GM21515 (cell line): ENCODE results near the gene RNLS.
A peak's percentile ranks its signal among the peaks of the same experiment; 100 is the strongest.
"Not testable (repeated sequence)": the region's sequence is repeated elsewhere in the genome, so short reads cannot be mapped to it uniquely, and the experiment has no call there.

Experiments used
- ATAC-seq: cut with Tn5 transposase; IDR thresholded peaks from one replicate; pipeline ENCODE4 v1.9.1; 2021; ENCODE audit not compliant: unreplicated experiment

Gene RNLS

DNA sequence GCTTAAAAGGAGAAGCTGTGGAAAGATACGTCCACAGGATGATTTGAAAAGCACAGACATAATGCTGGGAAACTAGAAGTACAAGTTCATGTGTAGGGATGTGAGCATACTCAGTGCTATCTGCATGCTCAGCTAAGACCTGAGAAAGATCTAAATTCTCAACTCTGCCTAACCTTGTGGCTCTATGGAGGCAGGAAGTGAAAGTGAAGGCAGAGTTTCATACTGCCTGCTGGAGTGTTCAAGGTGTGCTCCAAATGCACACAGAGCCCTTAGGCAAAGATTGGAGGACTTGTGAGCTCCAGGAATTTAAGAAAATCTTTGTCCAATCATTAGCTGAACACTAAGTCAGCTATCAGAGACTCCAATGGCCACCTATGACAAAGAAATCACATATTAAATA lies 190.9 kb downstream of the RNLS start:
- ATAC-seq = peak; percentile 83

DNA sequence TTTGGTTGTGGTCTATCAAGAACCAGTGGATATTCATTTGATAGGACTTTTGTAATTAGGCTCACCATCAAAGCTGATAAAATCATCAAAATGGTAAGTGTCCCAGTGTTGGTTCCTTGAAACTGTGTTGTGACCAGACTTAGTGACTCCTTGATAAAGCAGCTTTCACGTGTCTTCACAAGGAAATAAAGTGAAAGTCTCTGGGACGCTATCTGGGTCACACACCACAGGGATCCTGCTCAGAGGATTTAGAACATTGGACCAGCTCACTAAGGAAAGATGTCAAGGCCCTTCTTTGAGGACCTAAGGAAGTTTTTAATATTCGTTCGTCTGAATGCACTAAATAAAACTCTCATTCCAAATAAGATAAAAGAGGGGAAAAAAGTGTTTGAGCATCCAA lies 193.1 kb downstream of the RNLS start:
- ATAC-seq = no peak

DNA sequence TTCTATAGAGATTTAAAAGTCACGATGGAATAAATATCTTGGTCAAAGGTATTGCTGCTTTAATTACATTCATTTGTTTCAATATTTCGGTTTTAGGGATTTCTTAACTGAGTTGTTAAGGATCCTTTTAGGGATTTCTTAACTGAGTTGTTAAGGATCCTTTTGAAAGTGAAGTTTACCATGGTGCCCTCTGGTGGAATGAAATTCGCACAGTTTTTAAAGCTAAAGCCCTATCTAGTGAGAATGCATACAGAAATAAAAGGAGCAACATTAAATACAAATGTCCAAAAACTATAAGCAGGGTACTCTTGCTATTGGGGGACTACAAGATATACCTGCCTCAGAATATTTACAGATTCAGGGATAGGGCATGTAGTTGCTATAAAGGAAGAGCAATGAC lies 193.7 kb downstream of the RNLS start:
- no peak for ATAC-seq

DNA sequence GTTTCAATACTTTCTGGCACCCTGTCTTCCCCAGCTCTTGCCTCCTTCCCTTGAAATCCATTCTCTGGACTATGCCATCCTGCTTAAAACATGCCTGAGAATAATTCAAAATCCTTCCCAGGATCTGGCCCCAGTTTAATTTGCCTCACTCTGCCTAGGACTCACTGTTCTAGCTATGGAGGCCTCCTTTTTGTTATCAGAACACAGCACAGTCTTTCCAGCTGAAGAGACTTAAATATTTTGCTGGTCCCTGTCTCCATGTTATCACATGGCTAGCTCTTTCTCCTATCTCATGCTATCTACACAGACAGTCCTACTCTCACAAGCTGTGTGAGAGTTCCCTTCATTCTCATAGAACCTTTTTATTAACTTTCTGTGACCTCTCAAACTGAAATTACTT lies 194.8 kb downstream of the RNLS start:
- ATAC-seq = no peak

DNA sequence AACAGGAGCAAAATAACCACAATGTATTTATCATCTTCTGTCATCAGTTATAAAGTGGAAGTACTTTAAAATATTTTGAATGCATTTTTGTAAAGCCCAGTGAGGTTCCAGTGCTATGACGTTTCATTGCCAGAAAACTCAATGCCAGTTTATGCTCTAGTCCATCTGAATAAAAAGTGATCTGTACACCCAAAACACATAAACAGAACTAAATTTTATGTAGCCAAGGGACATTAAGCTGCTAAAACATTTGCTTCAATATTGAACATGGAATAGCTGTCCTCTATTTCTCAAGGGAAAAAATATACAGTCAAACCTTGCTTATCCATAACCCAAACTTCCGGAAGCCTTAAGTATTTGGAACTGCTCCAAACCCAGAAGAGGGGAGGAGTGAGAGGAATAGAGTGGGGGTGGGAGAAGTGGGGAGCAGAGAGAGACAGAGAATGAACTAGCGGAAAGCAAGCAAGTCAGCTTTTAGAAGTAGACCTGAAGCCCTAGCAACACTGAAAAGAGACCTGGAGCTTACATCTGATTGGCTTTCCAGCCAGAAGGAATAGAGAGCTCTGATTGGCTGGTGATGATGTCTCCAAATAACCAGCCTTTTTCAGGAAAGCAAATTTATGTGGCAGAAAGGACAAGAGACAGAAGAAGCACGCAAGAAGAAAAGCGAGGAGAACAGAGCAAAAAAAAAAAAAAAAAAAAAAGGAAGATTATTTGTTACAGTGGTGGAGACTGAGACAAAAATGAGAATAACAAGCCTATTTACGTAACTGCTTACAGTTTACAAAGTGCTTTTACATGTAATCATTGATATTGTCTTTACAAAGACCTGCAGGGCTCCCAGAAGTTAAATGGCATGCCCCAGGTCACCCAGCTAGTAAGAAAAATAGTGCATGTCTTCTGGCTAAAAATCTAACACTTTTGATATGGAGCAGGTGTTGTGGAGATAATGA lies 196.0 kb downstream of the RNLS start:
- ATAC-seq = peak; percentile 43

DNA sequence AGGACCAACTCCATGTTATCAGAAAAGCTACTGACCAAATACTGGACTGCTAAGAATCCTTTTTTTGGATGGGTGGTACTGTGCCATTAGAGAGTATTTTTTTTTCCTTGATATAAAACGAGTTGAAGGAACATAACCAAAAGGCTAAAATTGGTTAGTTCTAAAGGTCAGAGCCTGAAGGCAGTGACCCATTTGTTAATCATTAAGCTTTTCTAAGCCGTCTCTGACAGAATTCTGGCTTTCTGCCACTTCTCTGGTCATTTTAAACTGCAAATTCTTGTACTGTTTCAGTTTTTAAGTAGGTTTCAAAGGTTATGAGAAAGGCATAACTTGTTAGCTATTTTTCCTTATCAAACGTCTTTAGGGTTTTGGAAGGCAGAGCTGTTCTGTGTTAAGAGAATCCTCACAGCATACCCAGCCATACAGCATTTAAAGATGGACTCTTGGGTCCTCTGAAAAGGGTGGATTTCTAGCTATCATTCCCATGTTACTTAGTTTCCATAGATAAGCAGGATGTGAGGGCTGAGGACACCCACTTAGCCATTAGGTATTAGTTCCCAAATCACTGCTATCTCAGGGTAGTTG lies 196.8 kb downstream of the RNLS start:
- ATAC-seq = peak; percentile 30

DNA sequence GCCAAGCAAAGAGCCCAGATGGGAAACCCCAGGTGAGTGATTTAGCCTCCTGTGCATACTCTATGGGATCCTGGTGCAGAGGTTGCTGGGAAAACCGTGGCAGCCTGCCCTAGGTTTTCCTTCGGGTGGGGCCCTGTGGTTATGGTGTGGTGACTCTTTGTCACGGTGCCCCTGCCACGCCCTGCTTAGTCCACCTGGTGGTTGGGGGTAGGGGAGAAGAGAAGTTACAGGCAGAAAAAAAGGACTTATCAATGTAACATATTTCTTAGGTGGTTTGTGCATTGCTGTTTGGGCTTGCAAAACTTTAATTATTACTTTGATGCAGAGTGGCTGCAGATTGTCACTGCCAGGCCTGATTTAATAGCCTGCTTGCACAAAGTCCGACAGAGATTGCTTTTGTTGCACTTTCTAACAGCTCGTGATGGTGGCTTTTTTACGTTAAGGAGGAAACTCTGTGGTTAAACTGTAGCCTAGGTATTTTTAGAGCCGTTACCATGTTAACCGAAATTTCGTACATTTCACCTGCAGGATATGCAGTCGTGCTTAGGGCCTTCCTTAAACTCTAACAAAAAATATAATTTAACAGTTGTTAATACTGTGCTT lies 197.4 kb downstream of the RNLS start:
- peak; percentile 65 for ATAC-seq

DNA sequence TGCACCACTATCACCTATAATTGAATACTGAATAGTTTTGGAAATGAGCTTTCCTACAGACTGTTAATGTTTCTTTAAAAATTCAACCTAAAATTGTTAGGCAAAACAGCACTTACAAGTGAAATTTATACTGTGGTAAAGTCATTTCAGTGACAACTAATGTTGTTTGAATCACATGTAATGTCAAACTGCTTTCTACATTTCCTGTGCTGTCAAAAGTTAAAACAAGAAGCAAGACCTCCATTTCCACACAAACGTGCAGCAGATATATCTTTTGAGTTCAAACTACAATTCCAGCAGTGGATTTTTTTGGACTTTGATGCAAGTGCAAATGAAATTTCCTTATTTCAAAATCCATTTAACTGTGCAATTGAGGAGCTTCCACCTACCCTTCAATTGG lies 199.8 kb downstream of the RNLS start:
- no peak for ATAC-seq

DNA sequence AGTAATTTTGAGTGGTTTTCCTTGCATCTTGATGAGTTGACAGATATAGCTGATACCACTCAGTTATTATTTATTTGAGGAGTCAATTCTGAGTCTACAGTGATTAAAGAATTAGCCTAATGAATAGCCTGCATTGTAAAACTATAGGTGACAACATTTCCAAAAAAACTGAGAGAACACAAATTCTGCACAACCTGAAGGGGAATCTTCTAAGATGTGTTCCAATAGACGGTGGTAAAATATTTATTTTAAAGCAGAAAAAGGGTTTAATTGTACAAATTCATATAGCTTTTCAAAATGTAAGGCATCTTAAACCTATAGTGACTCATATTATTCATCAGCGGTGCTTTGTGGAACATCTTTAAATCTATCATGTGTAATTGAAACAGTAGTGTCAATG lies 200.4 kb downstream of the RNLS start:
- no peak for ATAC-seq

DNA sequence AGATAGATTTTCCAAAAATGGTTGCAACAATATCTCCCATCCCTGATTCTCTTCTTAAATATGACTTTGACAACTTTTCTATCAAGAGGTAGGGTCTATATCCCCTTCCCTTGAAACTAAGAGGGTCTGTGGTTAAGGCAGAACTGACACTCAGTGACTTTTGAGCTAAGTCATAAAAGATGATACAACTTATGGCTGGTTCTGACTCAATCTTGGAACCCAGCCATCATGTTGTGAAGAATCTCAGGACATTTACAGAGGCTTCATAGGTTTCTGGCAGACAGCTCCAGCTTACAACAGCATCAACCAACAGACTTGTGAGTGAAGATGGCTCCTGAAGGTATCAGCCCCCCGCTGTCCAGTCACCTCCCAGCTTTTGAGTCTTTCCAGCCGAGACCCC lies 203.5 kb downstream of the RNLS start:
- ATAC-seq = no peak

DNA sequence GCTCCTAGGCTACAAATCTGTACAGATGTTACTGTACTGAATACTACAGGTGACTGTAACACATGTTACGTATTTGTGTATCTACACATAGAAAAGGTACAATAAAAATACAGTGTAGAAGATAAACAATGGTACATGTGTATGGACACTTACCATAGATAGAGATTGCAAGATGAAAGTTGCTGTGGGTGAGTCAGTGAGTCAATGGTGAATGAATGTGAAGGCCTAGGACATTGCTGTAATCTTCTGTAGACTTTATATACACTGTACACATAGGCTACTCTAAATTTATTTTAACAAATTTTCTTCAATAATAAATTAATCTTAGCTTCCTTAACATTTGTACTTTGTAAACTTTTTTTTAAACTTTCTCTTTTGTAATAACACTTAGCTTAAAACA lies 205.6 kb downstream of the RNLS start:
- no peak for ATAC-seq

DNA sequence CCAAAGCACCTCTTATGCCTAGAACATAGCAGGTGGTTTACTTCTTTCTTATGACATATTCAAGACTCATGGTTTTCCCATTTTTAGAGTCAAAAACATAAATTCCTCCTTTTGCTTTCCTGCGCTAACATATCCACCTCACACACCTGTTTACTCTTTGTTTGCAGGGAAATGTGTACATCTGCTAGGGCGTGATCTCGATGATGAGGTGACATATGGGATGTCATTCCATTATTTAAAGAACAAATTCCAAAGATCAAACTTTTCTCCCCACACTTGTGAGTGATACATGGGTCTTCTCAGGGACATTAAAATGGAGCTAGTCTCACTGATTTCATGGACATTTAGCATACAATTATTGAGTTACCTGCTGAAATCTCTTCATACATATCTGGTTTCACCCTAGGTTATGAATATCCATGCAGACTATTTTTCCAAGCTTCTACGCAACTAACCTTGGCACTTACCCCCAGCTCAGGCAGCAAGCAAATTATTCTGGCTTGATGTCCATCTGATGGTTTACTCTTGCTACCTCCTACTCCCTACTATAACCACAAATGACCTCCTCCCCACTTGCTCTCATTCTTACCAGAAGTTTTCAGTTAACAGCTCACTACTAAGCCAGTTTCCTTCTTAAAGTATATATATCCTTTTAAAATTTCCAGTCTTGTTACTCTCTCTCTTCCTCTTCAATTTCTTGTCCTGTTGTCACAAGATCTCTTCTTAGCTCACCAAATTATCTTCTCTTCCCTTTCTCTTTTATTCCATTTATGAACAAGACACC lies 208.5 kb downstream of the RNLS start:
- no peak for ATAC-seq

DNA sequence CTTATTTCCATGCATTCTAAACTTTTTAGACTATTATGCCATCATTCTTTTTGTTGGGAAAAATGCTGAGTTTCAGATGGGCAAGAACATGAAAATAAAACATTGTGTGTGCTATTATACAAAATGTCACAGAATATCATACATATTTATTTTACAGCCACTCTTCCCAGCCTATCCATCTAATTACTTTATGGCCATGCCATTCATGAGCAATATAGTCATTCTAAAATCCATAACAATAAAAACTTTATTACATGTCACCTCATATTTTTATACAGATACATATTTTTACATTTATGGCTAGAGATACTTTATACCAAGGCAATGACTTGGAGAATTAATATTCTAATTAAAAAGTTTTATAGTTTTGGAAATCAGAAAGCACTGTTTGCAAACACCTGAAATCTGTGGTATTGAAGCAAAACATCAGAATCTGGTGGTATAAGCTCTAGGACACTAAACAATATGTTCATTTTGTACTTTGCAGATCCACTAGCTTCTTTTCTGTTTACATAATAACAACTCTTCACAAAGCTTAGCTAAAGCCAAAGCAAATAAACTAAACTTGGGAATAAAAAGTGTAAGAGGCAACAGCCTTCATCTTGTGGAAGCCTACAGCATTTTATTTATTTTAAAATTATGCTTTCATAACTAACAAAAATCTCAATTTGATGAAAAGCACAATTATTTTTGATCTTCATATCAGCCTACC lies 210.1 kb downstream of the RNLS start:
- ATAC-seq = no peak

DNA sequence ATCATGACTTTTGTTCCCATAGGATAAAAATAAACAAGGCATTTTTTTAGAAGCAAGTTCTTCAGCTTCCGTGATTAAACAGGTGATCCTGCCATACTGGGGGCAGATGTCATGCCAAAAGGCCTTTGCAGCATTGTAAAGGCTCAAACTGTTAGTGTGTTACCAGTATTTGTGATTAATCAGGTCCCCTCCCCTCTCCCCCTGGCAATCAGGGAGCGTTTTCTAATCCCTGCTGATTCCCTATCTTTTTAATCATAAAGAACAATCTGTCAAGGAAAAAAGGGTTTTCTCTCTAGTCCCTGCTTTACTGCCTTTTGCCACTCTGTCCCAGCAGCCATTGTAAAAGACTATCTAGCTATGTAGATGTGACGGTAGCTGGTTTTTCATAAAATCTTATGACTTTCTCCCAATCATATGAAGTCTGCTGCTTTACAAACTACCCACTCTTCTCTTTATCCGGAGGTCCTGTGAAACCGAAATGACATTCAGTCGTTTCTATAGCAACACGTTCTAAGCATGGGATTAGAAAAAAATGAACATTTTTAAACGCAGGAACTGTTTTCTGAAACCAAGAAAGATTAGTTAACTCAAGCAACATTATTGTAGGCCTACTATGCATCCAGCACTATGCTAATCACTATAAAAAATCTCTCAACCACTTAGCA lies 210.9 kb downstream of the RNLS start:
- ATAC-seq = no peak

DNA sequence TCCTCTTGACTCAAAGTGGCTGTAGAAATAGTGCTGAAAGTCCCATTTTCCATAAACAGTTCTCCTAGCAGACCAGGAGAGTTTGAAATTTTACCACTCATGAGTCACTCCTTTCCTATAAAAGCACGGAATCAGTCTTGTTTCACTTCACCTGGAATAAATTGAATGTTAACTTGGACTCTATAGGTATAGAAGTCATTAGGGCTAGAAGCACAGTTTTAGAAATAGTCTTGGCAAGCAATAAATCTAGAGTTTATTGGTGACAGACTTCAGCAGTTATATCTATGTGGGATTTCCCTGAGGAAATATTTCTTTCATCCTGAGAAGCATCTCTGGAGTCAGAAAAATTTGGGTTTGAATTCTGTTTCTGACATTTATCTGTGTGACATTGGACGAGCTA lies 212.4 kb downstream of the RNLS start:
- ATAC-seq = no peak

DNA sequence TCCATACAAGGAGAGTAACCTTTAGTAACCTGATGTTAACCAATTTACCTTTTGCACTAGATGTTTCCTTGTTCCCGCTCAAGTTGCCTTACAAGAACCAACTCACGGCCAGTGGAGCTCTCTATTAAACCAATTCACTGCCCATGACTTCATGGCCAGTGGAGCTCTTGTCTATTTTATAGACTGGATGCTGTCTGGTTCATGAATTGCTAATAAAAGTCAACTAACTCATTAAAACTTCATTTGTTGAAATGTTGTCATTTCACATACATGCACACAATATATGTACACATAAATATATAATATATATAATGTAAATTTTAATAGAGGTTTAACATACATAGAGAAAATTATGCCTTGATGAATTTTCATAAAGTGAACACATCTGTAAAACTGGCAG lies 216.3 kb downstream of the RNLS start:
- ATAC-seq = no peak

DNA sequence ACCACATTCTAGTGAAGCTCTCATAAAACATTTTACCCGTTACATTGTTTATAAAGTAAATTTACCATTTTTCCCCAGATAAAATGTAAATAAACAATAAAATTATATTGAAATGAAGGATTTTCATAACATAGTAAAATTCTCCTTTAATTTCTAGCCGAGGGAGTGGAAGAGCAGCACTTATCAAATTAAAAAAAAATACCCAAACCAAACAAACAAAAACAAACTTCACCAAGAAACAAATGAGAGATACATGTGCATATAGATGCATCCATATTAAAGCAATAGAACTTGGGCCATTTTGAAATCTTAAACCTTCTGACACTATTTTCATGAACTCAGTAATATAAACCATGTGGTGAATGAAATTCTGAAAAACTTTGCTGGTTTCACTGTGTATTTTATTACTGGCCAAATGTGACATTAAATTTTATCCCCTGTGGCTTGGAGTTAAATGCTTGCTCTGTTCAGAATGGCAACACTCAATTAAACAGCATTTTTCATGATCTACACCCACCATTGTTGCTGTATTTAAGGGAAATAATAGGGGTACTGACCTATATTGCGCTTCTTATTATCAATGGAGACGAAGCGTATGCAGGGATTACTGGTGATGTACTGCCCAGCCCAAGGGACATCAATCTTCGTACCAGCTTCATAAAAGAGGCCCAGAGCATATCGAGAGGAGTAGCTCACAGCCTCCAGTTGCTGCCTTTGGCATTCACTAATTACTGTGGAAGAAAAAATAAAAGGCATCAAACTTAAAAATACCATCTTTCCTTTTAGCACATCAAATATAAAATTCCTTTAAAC lies 220.9 kb downstream of the RNLS start:
- no peak for ATAC-seq

DNA sequence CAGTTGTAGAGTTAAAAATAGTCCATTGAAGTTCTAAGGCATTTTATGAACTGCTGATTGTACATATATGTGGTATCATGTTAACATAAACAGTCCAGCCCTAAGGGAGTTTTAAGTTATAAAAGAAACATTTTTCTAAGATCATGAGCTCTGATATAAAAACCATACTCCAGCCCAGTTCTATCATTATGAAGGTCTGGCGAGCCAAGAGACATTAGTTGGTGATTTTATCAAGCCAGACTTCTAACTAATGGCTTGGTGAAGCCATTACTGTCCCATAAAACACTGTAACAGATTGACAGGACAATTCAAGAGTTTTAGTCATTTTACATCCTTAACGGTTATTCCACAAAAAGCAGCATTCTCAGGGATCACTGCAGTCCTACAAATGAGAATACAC lies 221.6 kb downstream of the RNLS start:
- ATAC-seq = no peak

DNA sequence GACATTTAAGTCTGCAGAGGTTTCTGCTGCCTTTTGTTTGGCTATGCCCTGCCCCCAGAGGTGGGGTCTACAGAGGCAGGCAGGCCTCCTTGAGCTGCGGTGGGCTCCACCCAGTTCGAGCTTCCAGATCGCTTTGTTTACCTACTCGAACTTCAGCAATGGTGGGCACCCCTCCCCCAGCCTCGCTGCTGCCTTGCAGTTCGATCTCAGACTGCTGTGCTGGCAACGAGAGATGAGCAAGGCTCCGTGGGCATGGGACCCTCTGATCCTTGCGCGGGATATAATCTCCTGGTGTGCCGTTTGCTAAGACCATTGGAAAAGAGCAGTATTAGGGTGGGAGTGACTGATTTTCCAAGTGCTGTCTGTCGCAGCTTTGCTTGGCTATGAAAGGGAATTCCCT lies 227.4 kb downstream of the RNLS start:
- not testable (repeated sequence) for ATAC-seq
